Neutrophil (primary cell): ENCODE results near the gene HNF1A.

Experiments used
- H3K27ac ChIP-seq: fragments of 200-600 bp; sonication (generic); 2 replicates; pipeline ENCODE4 v1.5.1; 2016; ENCODE audit warnings: mild to moderate bottlenecking, moderate library complexity
- H3K27me3 ChIP-seq: fragments of 200-600 bp; sonication (generic); 2 replicates; pipeline ENCODE4 v1.6.0; 2016; ENCODE audit warnings: mild to moderate bottlenecking
- H3K36me3 ChIP-seq: fragments of 200-600 bp; sonication (generic); 2 replicates; pipeline ENCODE4 v1.5.1; 2017
- H3K4me1 ChIP-seq, 2 experiments: fragments of 200-600 bp in 1 of 2; sonication (generic) in 1 of 2; 1 replicate in 1 of 2; 2 replicates in 1 of 2; pipeline versions ENCODE4 v1.5.1 to v1.6.1; 2013 to 2016; ENCODE audit warnings: low read depth in 1 of 2, low read length in 1 of 2, mild to moderate bottlenecking in 1 of 2, moderate library complexity in 1 of 2; ENCODE audit not compliant: control insufficient read depth in 1 of 2, insufficient read depth in 1 of 2
- H3K4me3 ChIP-seq, 2 experiments: fragments of 200-600 bp in 1 of 2; sonication (generic) in 1 of 2; 1 replicate in 1 of 2; 2 replicates in 1 of 2; pipeline ENCODE4 v1.5.1; 2013 to 2016; ENCODE audit warnings: low read depth in 1 of 2, low read length in 1 of 2, mild to moderate bottlenecking in 1 of 2, moderate library complexity in 1 of 2
- H3K9me3 ChIP-seq: fragments of 200-600 bp; sonication (generic); 2 replicates; pipeline ENCODE4 v1.5.1; 2016
- CTCF ChIP-seq: fragments of 200-600 bp; sonication (generic); IDR thresholded peaks from 2 replicates; pipeline ENCODE4 v1.5.1; 2016; ENCODE audit warnings: antibody characterized with exemption

HNF1A gene

GRCh38 chr12:120991965-120992364 is 13.6 kb downstream of the HNF1A start:
- H3K27ac ChIP-seq = no peak overlapping the region
- H3K9me3 ChIP-seq = no peaks in the 10 kb centered on the region
- no peaks in the 10 kb centered on the region for H3K36me3 ChIP-seq
- TF ChIP-seq CTCF = no peak
- no peak overlapping the region for H3K4me3 ChIP-seq
- no peaks in the 10 kb centered on the region for H3K27me3 ChIP-seq
- no peaks in the 10 kb centered on the region for H3K4me1 ChIP-seq

DNA sequence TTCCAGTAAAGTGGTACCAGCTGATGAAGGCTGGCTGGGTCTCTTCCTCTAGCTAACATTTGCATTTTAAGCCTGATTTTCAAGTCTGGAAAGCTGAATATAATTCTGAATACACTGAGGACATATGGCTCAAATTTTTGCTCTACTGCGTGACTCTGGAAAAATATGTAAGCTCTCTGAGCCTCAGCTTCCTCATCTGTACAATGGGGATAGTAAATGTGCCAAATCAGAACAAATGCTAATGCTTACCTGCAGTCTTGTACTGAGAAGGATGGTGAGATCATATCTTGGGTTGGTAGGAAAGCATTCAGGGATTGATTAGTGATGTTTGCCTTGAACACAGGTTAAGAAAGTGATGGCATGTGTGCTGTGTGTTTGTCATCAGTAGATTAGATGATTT is 14.6 kb downstream of the HNF1A start:
- no peaks in the 10 kb centered on the region for H3K27me3 ChIP-seq
- H3K9me3 ChIP-seq = no peaks in the 10 kb centered on the region
- H3K36me3 ChIP-seq = no peaks in the 10 kb centered on the region
- no peak overlapping the region for H3K27ac ChIP-seq
- H3K4me3 ChIP-seq = no peak overlapping the region
- no peaks in the 10 kb centered on the region for H3K4me1 ChIP-seq
- no peak for TF ChIP-seq CTCF

- no peak for TF ChIP-seq CTCF
- H3K27ac ChIP-seq = no peak overlapping the region
- H3K4me3 ChIP-seq = no peak overlapping the region
- H3K4me1 ChIP-seq = no peaks in the 10 kb centered on the region
- H3K36me3 ChIP-seq = no peaks in the 10 kb centered on the region
- H3K9me3 ChIP-seq = no peaks in the 10 kb centered on the region
- no peaks in the 10 kb centered on the region for H3K27me3 ChIP-seq
These were observed 15.2 kb downstream of the HNF1A start for GRCh38 chr12:120993496-120993895.

DNA sequence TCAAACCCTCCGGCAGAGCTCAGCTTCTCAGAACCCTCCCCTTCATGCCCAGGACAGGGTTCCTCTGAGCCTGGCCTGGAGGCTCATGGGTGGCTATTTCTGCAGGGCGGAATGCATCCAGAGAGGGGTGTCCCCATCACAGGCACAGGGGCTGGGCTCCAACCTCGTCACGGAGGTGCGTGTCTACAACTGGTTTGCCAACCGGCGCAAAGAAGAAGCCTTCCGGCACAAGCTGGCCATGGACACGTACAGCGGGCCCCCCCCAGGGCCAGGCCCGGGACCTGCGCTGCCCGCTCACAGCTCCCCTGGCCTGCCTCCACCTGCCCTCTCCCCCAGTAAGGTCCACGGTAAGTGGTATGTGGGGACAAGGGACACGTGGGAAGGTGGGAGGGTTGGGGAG is 15.7 kb downstream of the HNF1A start:
- Histone ChIP-seq H3K36me3 (no peaks in the 10 kb centered on the region), H3K27me3 (no peaks in the 10 kb centered on the region), H3K27ac (no peak overlapping the region), H3K9me3 (no peaks in the 10 kb centered on the region), H3K4me1 (no peaks in the 10 kb centered on the region), H3K4me3 (no peak overlapping the region)
- no peak for TF ChIP-seq CTCF

- H3K27ac ChIP-seq = no peak overlapping the region
- no peaks in the 10 kb centered on the region for H3K9me3 ChIP-seq
- H3K4me3 ChIP-seq = no peak overlapping the region
- no peaks in the 10 kb centered on the region for H3K36me3 ChIP-seq
- no peaks in the 10 kb centered on the region for H3K4me1 ChIP-seq
- H3K27me3 ChIP-seq = no peaks in the 10 kb centered on the region
- no peak for TF ChIP-seq CTCF
These were observed 16.4 kb downstream of the HNF1A start for GRCh38 chr12:120994589-120995337.
